Heart right ventricle (tissue), 16 donors: ENCODE data around the gene DST. TPM values are rescaled to one million over a fixed set of nuclear protein-coding genes. Genes with fewer than 3 reads are reported as not detected.
A peak's percentile ranks its signal among the peaks of the same experiment; 100 is the strongest.

Source experiments
- ATAC-seq, 8 donors: fragments of 200-7000 bp; cut with Tn5 transposase; one replicate each; pipeline ENCODE4 v1.9.1; 2020; ENCODE audit warnings: mild to moderate bottlenecking in 8 of 8, moderate library complexity in 8 of 8, moderate number of reproducible peaks in 1 of 8
- DNase-seq, 2 donors: peaks; one replicate each; pipeline ENCODE4 v3.0.0-alpha.2; 2020
- H3K27ac ChIP-seq, 10 donors: fragments of 200-600 bp; sonication (generic) in 2 of 10; one replicate each; pipeline versions ENCODE4 v1.5.0 to v1.8.0; 2020 to 2022; ENCODE audit warnings: mild to moderate bottlenecking in 3 of 10
- H3K27me3 ChIP-seq, 7 donors: fragments of 200-600 bp; one replicate each; pipeline ENCODE4 v1.8.0; 2021 to 2022; ENCODE audit warnings: mild to moderate bottlenecking in 2 of 7
- H3K36me3 ChIP-seq, 9 donors: fragments of 200-600 bp; sonication (generic) in 1 of 9; one replicate each; pipeline versions ENCODE4 v1.5.0 to v1.8.0; 2020 to 2022; ENCODE audit warnings: mild to moderate bottlenecking in 2 of 9
- H3K4me1 ChIP-seq, 9 donors: fragments of 200-600 bp; sonication (generic) in 1 of 9; one replicate each; pipeline versions ENCODE4 v1.5.0 to v1.8.0; 2020 to 2022; ENCODE audit warnings: mild to moderate bottlenecking in 4 of 9
- H3K4me3 ChIP-seq, 10 donors: fragments of 200-600 bp; sonication (generic) in 2 of 10; one replicate each; pipeline versions ENCODE4 v1.5.0 to v1.8.0; 2020 to 2022; ENCODE audit warnings: mild to moderate bottlenecking in 7 of 10, moderate library complexity in 2 of 10
- H3K9me3 ChIP-seq, 11 donors: fragments of 200-600 bp in 10 of 11; sonication (generic) in 2 of 11; one replicate each; pipeline versions ENCODE4 v1.5.0 to v1.8.0; 2013 to 2022; ENCODE audit warnings: mild to moderate bottlenecking in 2 of 11, control low read depth in 1 of 11, moderate library complexity in 1 of 11
- CTCF ChIP-seq, 9 donors: fragments of 200-600 bp; sonication (generic) in 2 of 9; IDR thresholded peaks; one replicate each; pipeline versions ENCODE4 v1.5.0 to v1.8.0; 2021 to 2022; ENCODE audit warnings: antibody characterized with exemption in 9 of 9, mild to moderate bottlenecking in 5 of 9, moderate library complexity in 1 of 9
- WGBS, 2 donors: extraction: QIAGEN DNeasy Blood & Tissue Kit; methylation state at CpG; one replicate each; pipeline ENCODE4 v1.1.7; 2013; ENCODE audit warnings: inconsistent platforms in 1 of 2; 5-methylcytosine and 5-hydroxymethylcytosine counted together
- intact Hi-C, 10 donors: fragments of 100-400 bp; cut with DNase I; formaldehyde crosslinking; loops; one replicate each; pipeline versions ENCODE4 v1.11.1 to v1.14.2; 2022
- polyA plus RNA-seq, 2 donors: library from polyadenylated mRNA; stranded (reverse); fragments of 200-250 nt; gene quantifications; one replicate each; pipeline ENCODE4 v1.2.3, GENCODE V29; 2013
- total RNA-seq, 10 donors: library from RNA; stranded (reverse); fragmentation: NEBNext Ultra II Directional in 3 of 10; extraction: Animal tissue kit (Norgen Biotek cat#: 25700) in 3 of 10; gene quantifications; one replicate each; pipeline versions ENCODE4 v1.2.1 to v1.2.4, GENCODE V29; 2021 to 2023
- donor health status: Arrhythmogenic right ventricular cardiomyopathy.
- donor health status: ischemic (EF 13 %, LVEDD 7.1; RV severe dilation, severe dysfunction).
- donor health status: healthy with polysubstance abuse.
- donor health status: DM: no; HTN: yes; CAD: no.
- donor health status: DM: no; HTN: no; CAD: no.
- donor health status: ischemic (EF 25% LVEDD 6.9; RV normal size, moderate dysfunction).
- donor health status: ischemic (EF 25% LVEDD 5.7; RV mildly dilated, moderate dysfunction).
- donor health status: healthy.
- donor health status: DM: yes; HTN: yes; CAD: no.
- donor health status: Ischemic cardiomyopathy.
- donor health status: ischemic (EF 35%, LVEDD 5.7; RV mildly dilated, moderate dysfunction).
- donor health status: nonischemic (EF 11% LVEDD 7.7; RV severe dilation, severe dysfunction).
- donor health status: DM: yes; HTN: yes; CAD: no.
- donor health status: PGD.
- donor health status: ischemic (EF 29% LVEDD 5.4; RV normal size, mild dysfunction).
- donor health status: nonischemic (EF 23%, LVEDD 6.1; RV moderate dilation, normal function).

DST gene
- total and polyA plus RNA-seq, 12 donors, result 103 to 619 (median 433) TPM

GRCh38 chr6:56430629-56431600 lies 211.8 kb downstream of the DST start:
- Histone ChIP-seq H3K9me3 (peaks cover 0 to 13% (median 0%) of the 10 kb centered on the region in 11 donors), H3K27ac (no peak overlapping the region), H3K36me3 (no peaks in the 10 kb centered on the region), H3K4me3 (no peak overlapping the region), H3K27me3 (no peaks in the 10 kb centered on the region), H3K4me1 (no peaks in the 10 kb centered on the region)
- intact Hi-C loops, result no loop called here
- WGBS, 2 donors, result 76 to 88% methylated on average over 34 of the region's 34 CpGs
- ATAC-seq, result peak in 2 of 8 donors; percentile 42 to 82
- TF ChIP-seq CTCF (IDR thresholded peaks at IDR 0.05), result no peak
- no peak for DNase-seq

DNA sequence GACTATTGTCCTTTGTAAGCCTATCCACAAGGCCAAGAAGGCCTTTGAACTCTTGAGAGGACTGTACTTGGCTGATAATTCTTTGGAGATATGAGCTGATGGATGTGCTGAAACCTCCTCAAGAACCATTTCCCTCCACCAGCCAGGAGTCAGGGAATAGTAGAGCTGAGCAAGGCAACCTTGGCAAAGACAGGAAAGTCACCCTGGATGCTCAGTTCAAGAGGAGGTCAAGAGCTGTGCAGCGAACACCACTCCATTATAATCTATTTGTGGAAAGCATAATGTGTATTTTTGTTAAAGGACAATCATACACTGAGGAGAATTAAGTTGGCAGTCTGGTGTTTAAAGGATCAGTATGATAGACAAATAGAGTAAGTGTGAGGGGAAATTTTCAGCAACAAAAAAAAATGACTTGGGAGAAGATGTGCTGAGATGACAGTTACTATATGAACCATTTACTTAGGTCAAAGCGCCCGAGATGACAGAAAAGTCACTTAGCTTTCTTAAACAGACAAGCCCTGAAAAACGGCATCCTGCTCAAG lies 218.1 kb downstream of the DST start:
- DNase-seq (no peak), ATAC-seq (peak in 6 of 8 donors; percentile 42 to 94 (median 79))
- peaks cover 0 to 4% (median 0%) of the 10 kb centered on the region in 11 donors for H3K9me3 ChIP-seq
- no peaks in the 10 kb centered on the region for H3K36me3 ChIP-seq
- no peak overlapping the region for H3K27ac ChIP-seq
- WGBS, 2 donors, result 46 to 55% methylated on average over 4 of the region's 4 CpGs
- no peak overlapping the region for H3K4me3 ChIP-seq
- H3K4me1 ChIP-seq, result peaks cover 0 to 18% (median 5%) of the 10 kb centered on the region in 9 donors
- H3K27me3 ChIP-seq, result no peaks in the 10 kb centered on the region
- intact Hi-C loops, result no loop called here
- TF ChIP-seq CTCF (IDR thresholded peaks at IDR 0.05), result no peak

DNA sequence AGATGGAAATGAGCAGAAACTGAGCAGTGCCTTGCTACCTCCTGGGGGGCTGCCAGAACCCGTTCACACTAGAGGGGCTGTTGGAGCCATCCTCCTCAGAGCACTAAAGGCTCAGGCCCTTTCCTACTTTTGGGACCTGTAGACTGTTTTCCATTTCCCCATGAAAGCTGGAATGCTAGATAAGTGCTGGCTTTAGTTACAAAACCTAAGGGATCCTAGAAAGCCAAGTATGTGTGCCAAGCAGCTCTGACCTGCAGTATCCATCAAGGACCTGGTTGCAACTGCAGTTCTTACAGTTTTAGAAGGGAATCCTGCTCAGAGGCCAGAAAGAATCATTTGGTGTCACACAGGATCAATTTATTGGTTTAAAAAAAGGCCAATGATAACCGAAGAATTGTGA lies 218.6 kb downstream of the DST start:
- no peak for TF ChIP-seq CTCF (IDR thresholded peaks at IDR 0.05)
- no peak overlapping the region for H3K4me3 ChIP-seq
- 20 to 38% methylated on average over 2 of the region's 2 CpGs for WGBS, 2 donors
- peaks cover 0 to 4% (median 0%) of the 10 kb centered on the region in 11 donors for H3K9me3 ChIP-seq
- no peak for DNase-seq
- H3K27ac ChIP-seq, result no peak overlapping the region
- no peaks in the 10 kb centered on the region for H3K36me3 ChIP-seq
- H3K27me3 ChIP-seq, result no peaks in the 10 kb centered on the region
- intact Hi-C loops, result no loop called here
- peak in 3 of 8 donors; percentile 14 to 61 (median 34) for ATAC-seq
- peaks cover 0 to 18% (median 5%) of the 10 kb centered on the region in 9 donors for H3K4me1 ChIP-seq

DNA sequence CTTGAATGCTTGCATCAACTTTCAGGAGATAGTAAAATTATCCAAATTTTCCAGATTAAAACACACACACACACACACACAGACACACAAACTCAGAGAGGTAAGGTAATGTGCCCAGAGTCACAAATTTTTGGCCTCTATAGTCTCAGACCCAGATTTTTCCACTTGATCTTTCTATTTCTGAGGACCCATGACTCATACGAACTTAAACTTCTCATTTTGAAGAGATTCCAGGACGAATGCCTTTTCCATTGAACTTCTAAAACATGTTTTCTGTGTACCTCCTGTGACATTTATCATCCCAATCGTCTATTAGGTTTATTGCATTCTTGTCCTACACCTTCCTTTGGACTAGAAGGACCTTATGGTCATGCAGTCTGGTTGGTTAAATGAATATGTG lies 222.4 kb downstream of the DST start:
- TF ChIP-seq CTCF (IDR thresholded peaks at IDR 0.05), result no peak
- H3K36me3 ChIP-seq, result no peaks in the 10 kb centered on the region
- peaks cover 0 to 22% (median 5%) of the 10 kb centered on the region in 9 donors for H3K4me1 ChIP-seq
- 75 to 88% methylated on average over 3 of the region's 3 CpGs for WGBS, 2 donors
- H3K27ac ChIP-seq, result no peak overlapping the region
- intact Hi-C loops, result no loop called here
- H3K4me3 ChIP-seq, result no peak overlapping the region
- no peaks in the 10 kb centered on the region for H3K9me3 ChIP-seq
- no peaks in the 10 kb centered on the region for H3K27me3 ChIP-seq
- DNase-seq (no peak), ATAC-seq (no peak)
